GM20000 (cell line): ENCODE measurements around the gene NPM1.

Experiments
- DNase-seq: peaks from one replicate; pipeline ENCODE4 v3.0.0; 2012; ENCODE audit warnings: low spot score
- CTCF ChIP-seq: IDR thresholded peaks from 2 replicates; pipeline ENCODE4 v1.5.1; 2012; ENCODE audit warnings: mild to moderate bottlenecking, control low read depth; ENCODE audit errors: extremely low read depth, missing control alignments

NPM1 gene

GRCh38 chr5:171422495-171422894 lies 34.8 kb downstream of the NPM1 start:
- no peak for DNase-seq
- TF ChIP-seq CTCF: no peak

GRCh38 chr5:171422902-171423663 lies 35.4 kb downstream of the NPM1 start:
- no peak for TF ChIP-seq CTCF
- DNase-seq: no peak

GRCh38 chr5:171424726-171425125 lies 37.1 kb downstream of the NPM1 start:
- TF ChIP-seq CTCF: no peak
- DNase-seq: no peak

GRCh38 chr5:171425596-171426244 lies 38.1 kb downstream of the NPM1 start:
- no peak for DNase-seq
- no peak for TF ChIP-seq CTCF

- DNase-seq: no peak
- TF ChIP-seq CTCF: no peak
Observed at GRCh38 chr5:171426266-171426665, 38.6 kb downstream of the NPM1 start.

- DNase-seq: no peak
- TF ChIP-seq CTCF: no peak
Observed at GRCh38 chr5:171426680-171427079, 39.0 kb downstream of the NPM1 start.

GRCh38 chr5:171427318-171428167 lies 39.9 kb downstream of the NPM1 start:
- TF ChIP-seq CTCF: no peak
- no peak for DNase-seq
